GM18517 (cell line): ENCODE data around the gene NEUROG1.
A peak's percentile ranks its signal among the peaks of the same experiment; 100 is the strongest.

ENCODE experiments used
- ATAC-seq: cut with Tn5 transposase; IDR thresholded peaks from one replicate; pipeline ENCODE4 v1.9.1; 2021; ENCODE audit warnings: mild to moderate bottlenecking, moderate library complexity; ENCODE audit not compliant: unreplicated experiment

Gene NEUROG1

GRCh38 chr5:135565266-135565665 is 29.5 kb upstream of the NEUROG1 start:
- no peak for ATAC-seq

- no peak for ATAC-seq
Measured at GRCh38 chr5:135564331-135564730, 28.6 kb upstream of the NEUROG1 start.

- no peak for ATAC-seq
Measured at GRCh38 chr5:135561266-135561665, 25.5 kb upstream of the NEUROG1 start.

- ATAC-seq: peak; percentile 92
Measured at GRCh38 chr5:135560858-135561257, 25.1 kb upstream of the NEUROG1 start.

GRCh38 chr5:135559354-135559753 is 23.6 kb upstream of the NEUROG1 start:
- no peak for ATAC-seq

- no peak for ATAC-seq
Measured at GRCh38 chr5:135557076-135557838, 21.5 kb upstream of the NEUROG1 start.

- ATAC-seq: no peak
Measured at GRCh38 chr5:135556620-135557019, 20.9 kb upstream of the NEUROG1 start.

- no peak for ATAC-seq
Measured at GRCh38 chr5:135555530-135555929, 19.8 kb upstream of the NEUROG1 start.

- no peak for ATAC-seq
Measured at GRCh38 chr5:135553688-135554462, 18.1 kb upstream of the NEUROG1 start.

- peak; percentile 57 for ATAC-seq
Measured at GRCh38 chr5:135551593-135552447, 16.1 kb upstream of the NEUROG1 start.

GRCh38 chr5:135549413-135549812 is 13.6 kb upstream of the NEUROG1 start:
- ATAC-seq: no peak

GRCh38 chr5:135547590-135548254 is 12.0 kb upstream of the NEUROG1 start:
- no peak for ATAC-seq

- no peak for ATAC-seq
Measured at GRCh38 chr5:135546912-135547311, 11.1 kb upstream of the NEUROG1 start.

GRCh38 chr5:135546101-135546500 is 10.3 kb upstream of the NEUROG1 start:
- ATAC-seq: no peak

- no peak for ATAC-seq
Measured at GRCh38 chr5:135545099-135545498, 9.3 kb upstream of the NEUROG1 start.

GRCh38 chr5:135543485-135544304 is 7.9 kb upstream of the NEUROG1 start:
- ATAC-seq: no peak

- no peak for ATAC-seq
Measured at GRCh38 chr5:135543001-135543484, 7.3 kb upstream of the NEUROG1 start.

GRCh38 chr5:135541807-135542502 is 6.2 kb upstream of the NEUROG1 start:
- ATAC-seq: no peak

- no peak for ATAC-seq
Measured at GRCh38 chr5:135539430-135540005, 3.8 kb upstream of the NEUROG1 start.
